ENCODE data around the gene NRP2. TPM values are rescaled to one million over a fixed set of nuclear protein-coding genes. Genes with fewer than 3 reads are reported as not detected.

Gene NRP2
- polyA plus RNA-seq, 4 donors: 59.2 to 105 (median 74.0) TPM

DNA sequence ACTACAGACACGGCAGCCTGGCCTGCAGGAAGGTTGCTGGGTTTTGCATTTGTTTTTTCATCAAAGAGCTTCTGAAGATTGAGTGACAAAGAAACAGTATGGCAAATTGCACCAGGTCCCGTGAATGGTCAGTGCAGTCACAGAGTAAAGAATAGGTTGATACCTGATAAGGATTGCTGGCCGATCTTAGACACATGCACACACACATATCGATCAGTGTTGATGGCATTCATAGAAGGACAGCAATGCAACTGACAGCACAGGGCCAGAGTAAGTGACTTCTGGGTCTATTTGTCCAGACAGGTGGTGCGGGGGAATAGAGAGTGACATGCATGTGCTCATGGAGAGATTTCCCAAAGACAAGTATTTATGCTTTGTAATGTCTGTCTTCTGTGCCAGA, 42.8 kb downstream of the NRP2 start:
- no peak for DNase-seq (ENCODE audit: low read depth in 4 of 4, low spot score in 3 of 4)

DNA sequence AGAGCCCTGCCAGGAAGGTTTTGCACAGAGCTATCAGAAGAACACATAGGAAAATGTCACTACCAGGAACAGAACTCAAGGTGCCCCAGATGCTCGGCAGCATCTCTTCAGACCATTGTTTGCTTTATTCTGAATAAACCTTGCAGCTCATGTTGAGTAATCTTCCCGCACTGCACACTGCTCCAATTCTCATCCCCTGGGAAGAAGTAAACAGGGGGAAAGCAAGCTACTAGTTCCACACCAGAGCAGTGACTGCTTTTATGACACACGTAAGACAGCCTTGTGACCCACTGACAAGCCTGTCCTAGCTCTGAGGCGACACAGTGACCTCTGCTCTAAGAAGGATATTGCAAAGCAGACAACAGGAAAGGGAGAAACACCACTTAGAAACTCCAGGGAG, 44.2 kb downstream of the NRP2 start:
- DNase-seq (ENCODE audit: low read depth in 4 of 4, low spot score in 3 of 4): no peak

DNA sequence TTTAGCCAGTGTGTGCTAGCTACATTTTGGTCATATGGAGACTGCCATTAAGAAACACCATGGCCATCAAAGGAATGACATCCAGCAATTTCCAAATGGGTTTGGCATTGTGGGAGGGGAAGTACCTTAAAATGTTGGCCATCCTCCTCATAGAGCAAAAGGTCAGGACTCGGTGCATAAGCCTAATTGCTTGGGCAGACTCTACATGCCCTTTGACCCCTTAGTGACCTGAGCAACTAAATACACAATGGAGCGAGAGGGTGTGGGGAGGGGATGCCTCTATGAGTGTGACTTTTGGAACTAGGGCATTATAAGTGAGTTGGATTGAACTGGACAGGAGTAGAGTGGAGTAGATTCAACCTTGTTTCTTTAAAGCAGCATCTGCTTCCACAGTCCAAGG, 44.9 kb downstream of the NRP2 start:
- no peak for DNase-seq (ENCODE audit: low read depth in 4 of 4, low spot score in 3 of 4)

- DNase-seq (ENCODE audit: low read depth in 4 of 4, low spot score in 3 of 4): no peak
These were observed 46.1 kb downstream of the NRP2 start for GRCh38 chr2:205728366-205728765.

GRCh38 chr2:205730191-205730590, 47.9 kb downstream of the NRP2 start:
- no peak for DNase-seq (ENCODE audit: low read depth in 4 of 4, low spot score in 3 of 4)

DNA sequence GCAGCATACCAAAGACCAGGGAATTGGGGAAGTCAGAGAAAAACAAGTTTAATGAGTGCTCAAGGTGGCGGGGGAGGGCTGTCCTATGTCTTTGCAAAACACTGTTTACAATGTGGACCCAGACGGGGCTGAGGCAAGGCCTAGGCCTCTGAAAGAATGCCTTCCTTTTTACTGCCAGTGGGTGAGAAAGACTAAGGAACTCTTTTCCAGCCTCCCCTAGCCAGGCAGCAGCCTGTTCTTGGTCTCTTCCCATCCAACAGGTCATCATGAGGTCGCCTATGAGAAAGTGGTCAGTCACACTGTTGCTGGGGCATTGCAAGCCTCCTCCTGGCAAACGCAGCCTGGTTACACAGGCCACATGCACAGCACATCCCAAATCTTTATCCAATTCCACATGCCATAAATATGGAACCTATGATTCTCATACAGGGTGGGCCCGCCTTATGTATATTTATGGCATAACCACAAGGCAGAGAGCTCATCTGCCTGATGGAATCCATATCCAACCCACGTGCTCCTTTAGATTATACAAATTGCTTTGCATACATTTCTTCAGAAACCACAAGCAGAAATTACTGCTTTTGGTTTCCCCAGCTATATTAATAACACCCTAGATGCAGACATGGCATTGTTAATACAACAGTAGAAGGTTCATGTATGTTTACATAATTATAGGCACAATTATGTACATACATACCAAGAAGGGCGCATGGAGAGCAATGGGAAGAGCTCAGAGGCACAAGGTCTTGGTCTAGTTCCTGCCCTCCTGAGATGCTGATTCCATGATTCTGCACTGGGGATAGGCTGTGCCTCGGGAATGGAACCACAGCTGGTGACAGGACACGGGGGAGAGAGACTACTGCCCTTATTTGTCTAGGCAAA, 48.6 kb downstream of the NRP2 start:
- no peak for DNase-seq (ENCODE audit: low read depth in 4 of 4, low spot score in 3 of 4)

DNA sequence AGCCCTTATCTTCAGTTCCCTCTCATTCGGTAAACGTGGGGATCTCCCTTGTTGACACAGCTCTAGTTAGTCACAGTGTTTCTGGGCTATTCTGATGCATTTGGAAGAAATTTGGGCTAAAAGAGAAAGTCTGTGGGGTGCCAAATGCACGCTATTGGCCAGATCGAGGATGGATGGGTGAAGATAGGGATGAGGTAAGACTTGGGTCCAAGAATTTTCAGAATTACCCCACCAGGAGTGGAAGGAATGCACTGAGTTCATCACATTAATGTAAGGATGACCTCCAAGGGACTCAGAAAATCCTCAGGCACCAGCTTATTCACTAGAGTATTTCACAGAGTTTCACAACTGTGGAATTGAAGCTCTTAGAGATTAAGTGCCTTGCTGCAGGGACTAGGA, 49.3 kb downstream of the NRP2 start:
- DNase-seq (ENCODE audit: low read depth in 4 of 4, low spot score in 3 of 4): no peak

DNA sequence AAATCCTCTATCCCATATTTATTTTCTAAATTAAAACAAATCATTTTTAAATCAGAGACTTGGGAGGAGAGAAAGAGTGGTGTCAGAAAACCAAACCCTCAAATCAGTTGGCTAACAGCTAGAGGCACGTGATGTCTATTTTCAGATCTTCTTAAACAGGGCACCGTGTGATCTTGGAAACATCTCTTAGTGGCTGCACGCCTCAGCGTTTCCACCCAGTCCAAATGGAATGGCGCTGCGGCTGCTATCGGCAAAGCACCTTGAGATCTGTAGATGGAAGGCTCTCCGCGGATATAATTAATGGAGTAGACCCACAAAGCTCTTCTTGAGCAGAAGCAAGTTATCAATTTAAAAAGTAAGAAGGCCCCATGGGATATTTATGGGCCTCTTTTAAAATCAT, 50.0 kb downstream of the NRP2 start:
- no peak for DNase-seq (ENCODE audit: low read depth in 4 of 4, low spot score in 3 of 4)

DNA sequence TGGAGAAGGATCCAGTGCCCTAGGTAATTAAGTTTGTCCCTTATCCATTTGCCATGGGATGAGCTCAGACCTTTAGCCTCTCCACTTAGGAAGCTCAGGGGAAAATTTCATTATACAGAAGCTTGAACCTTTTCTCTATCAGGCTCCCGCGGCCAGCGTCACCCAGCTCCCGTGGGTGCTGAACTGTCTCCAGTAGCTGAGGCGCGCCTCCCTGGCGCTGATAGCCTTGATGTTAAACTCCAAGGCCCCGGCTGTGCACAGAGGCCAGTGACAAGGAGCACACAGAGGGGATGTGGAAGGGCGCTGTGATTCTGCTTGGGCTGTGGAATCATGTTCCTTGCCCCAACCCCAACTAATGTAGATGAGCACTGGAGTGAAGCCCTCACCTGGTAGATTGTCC, 50.8 kb downstream of the NRP2 start:
- DNase-seq (ENCODE audit: low read depth in 4 of 4, low spot score in 3 of 4): no peak

DNA sequence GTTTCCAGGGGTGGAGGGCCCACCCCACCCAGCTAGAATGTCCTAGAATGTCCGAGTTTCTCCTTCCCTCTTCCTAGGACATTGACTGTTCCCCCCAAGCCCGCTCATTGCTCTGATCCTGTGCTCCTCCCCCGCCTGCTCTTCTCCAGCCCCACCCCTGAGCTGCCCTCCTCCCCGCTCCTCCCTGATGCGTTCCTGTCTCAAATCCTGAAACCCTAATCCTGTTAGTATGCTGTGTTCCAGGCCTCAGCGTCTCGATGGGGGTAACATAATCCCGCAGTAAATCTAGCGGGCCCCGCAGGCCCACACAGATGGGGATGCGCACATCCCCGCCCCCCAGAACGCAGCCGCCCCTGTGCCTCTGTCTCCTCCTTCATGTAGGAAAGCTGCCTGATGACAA, 51.3 kb downstream of the NRP2 start:
- no peak for DNase-seq (ENCODE audit: low read depth in 4 of 4, low spot score in 3 of 4)

GRCh38 chr2:205734436-205735037, 52.2 kb downstream of the NRP2 start:
- DNase-seq (ENCODE audit: low read depth in 4 of 4, low spot score in 3 of 4): no peak

GRCh38 chr2:205738117-205738968, 56.0 kb downstream of the NRP2 start:
- DNase-seq (ENCODE audit: low read depth in 4 of 4, low spot score in 3 of 4): no peak

GRCh38 chr2:205739620-205740019, 57.3 kb downstream of the NRP2 start:
- no peak for DNase-seq (ENCODE audit: low read depth in 4 of 4, low spot score in 3 of 4)

DNA sequence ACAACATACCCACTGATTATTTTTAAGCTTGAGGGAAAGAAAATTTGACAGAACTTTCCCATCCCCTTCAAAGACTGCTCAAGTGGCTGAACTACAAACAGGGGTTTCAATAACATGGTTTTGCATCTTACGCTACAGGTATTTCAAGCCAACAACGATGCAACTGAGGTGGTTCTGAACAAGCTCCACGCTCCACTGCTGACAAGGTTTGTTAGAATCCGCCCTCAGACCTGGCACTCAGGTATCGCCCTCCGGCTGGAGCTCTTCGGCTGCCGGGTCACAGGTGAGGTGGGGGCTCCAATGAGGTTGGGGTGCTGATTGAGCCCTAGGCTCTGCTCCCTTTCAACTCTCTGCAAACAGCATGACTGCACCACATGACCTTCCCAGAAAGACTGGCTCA, 58.1 kb downstream of the NRP2 start:
- DNase-seq (ENCODE audit: low read depth in 4 of 4, low spot score in 3 of 4): no peak

GRCh38 chr2:205741256-205741978, 59.1 kb downstream of the NRP2 start:
- DNase-seq (ENCODE audit: low read depth in 4 of 4, low spot score in 3 of 4): no peak

DNA sequence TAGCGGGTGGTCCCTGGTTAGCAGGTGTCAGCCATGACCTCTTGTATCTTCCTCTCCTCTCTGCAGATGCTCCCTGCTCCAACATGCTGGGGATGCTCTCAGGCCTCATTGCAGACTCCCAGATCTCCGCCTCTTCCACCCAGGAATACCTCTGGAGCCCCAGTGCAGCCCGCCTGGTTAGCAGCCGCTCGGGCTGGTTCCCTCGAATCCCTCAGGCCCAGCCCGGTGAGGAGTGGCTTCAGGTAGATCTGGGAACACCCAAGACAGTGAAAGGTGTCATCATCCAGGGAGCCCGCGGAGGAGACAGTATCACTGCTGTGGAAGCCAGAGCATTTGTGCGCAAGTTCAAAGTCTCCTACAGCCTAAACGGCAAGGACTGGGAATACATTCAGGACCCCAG, 60.8 kb downstream of the NRP2 start:
- DNase-seq (ENCODE audit: low read depth in 4 of 4, low spot score in 3 of 4): no peak

DNA sequence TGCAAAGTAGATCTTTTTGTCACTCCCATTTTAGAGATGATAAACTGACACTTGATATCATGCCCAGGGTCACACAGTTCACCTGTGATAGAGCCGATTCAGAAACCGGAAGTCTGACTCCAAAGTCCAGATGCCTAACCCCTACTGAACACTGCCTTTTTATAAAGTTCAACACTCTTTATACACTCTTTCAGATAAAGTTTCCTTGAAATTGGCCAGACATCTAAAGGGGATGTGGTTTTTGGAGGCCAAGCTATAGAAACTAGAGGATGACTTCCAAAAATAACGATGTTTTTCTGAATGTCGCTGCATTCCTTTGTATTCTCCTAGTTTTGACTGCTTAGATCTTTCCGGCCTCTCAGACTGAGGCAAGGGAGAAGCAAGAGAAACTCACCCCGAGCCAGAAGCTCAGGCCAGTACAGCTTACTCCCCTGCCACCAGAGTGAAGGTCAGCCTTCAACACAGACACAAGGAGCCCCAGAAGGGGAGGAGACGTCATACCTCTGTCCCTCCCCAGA, 61.8 kb downstream of the NRP2 start:
- DNase-seq (ENCODE audit: low read depth in 4 of 4, low spot score in 3 of 4): no peak

DNA sequence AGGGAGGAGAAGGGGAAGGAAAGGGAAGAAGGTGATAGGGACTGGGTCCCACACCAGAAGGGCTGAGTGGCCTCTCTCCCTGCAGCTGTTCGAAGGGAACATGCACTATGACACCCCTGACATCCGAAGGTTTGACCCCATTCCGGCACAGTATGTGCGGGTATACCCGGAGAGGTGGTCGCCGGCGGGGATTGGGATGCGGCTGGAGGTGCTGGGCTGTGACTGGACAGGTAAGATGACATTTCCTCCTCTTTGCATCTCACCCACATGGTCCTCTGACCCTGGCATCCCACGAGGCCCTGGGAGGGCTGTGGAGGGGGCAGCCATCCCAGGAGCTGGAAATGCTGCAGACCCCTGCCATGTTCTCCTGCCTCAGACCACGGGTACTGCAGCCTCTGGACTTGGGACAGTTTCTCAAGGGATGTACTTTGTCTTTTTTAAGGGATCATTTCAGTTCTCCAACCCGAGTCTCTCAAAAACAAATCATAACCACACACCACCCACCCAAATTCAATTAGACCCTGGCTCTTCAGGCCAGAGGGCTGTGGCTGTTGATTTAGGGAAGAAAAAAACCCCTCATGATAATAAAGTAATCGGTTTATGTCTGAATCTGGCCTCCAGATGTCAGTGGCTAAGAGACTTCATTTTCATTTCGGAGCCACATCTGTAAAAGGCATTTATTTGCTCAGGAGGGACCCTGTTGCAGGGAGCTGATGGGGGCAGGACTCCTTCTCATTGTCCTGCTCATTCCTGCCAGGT, 63.5 kb downstream of the NRP2 start:
- no peak for DNase-seq (ENCODE audit: low read depth in 4 of 4, low spot score in 3 of 4)

GRCh38 chr2:205746420-205746785, 64.1 kb downstream of the NRP2 start:
- no peak for DNase-seq (ENCODE audit: low read depth in 4 of 4, low spot score in 3 of 4)

DNA sequence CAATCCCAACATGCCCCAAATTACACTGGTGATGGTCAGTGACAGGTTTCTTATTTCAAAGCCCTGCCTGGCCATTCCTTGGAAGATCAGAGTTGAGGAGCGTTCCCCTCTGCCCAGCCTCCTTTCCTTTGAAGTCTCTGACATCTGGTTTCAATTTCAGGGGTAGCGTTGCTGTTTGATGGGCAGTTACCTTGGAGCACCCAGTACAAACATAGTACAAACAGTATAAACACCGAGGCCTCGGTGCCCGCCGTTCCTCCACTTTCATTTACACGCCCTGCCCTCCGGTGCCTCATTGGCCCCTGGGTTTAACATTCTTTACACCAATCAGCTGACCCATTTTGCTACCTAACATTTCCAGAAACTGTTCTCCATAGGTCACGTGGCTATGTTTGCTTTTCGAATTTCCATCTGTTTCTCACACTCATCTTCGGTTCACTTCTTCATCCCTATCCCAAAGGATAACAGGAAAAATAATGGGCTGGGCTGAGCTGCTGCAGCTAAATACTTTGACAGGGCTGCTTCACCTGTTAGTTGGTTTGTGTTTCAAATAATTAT, 65.6 kb downstream of the NRP2 start:
- DNase-seq (ENCODE audit: low read depth in 4 of 4, low spot score in 3 of 4): no peak
